GM12892 (cell line): ENCODE measurements around the gene CDH23.

Source experiments
- DNase-seq: peaks from one replicate; pipeline ENCODE4 v3.0.0; 2011; ENCODE audit not compliant: insufficient read length
- FAIRE-seq: peaks from 2 replicates; lab custom pipeline; 2011; peaks lifted over from hg19 to GRCh38; lab: Jason Lieb, UNC
- POLR2A ChIP-seq: IDR thresholded peaks from 2 replicates; pipeline ENCODE4 v1.6.1; 2011; ENCODE audit warnings: low read depth, low read length, control low read depth
- POLR2AphosphoS5 ChIP-seq: IDR thresholded peaks from 2 replicates; pipeline ENCODE4 v1.6.1; 2011; ENCODE audit warnings: low read depth, low read length, control low read depth
- TAF1 ChIP-seq: IDR thresholded peaks from 2 replicates; pipeline ENCODE4 v1.6.1; 2011; ENCODE audit warnings: low read depth, mild to moderate bottlenecking, control low read depth, low read length, borderline replicate concordance

The CDH23 gene

DNA sequence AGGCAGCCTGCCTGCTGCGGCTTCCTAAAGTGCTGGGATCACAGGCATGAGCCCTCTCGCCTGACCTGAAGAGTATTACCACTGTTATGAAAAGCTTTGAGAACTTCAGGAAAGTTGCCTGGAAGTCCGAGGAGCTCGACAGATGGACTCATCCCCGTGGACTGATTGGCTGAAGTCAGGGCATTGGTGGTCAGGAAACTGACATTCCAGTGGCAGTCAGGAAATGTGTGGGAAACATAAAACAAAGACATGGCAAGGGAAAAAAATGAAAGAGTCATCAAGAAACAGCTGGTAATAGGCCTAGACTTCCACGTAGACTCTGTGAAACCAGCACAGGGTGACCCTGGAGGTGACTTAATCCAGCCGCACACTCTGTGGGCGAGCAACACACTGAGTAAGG lies 123.3 kb downstream of the CDH23 start:
- DNase-seq (no peak), FAIRE-seq (no peak)
- TF ChIP-seq POLR2AphosphoS5 (no peak), TAF1 (no peak), POLR2A (no peak)

GRCh38 chr10:71521504-71522441 lies 125.1 kb downstream of the CDH23 start:
- TF ChIP-seq POLR2A (no peak), TAF1 (no peak), POLR2AphosphoS5 (no peak)
- DNase-seq (no peak), FAIRE-seq (no peak)

- FAIRE-seq (no peak), DNase-seq (no peak)
- TF ChIP-seq TAF1 (no peak), POLR2AphosphoS5 (no peak)
Measured at GRCh38 chr10:71522442-71523144, 125.9 kb downstream of the CDH23 start.

DNA sequence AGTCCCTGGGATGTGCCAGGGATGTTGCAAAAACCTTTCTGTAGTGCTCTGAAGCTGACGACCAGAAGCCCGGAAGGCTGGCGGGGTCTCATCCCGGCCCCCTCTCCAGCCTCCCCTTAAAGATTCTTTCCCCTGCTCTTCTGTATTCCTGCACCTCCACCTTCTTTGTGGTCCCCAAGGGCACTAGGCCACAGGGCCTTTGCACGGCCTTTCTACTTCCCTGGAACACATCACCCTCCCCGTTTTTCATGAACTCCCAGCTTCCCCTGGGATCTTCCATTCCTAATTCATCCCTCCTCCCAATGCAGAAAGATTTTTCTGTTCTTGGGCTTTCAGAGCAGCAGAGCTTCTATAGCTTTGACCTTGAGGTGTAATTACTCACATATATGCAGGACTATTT lies 127.0 kb downstream of the CDH23 start:
- FAIRE-seq = no peak
- no peak for DNase-seq
- TF ChIP-seq TAF1 (no peak), POLR2AphosphoS5 (no peak), POLR2A (no peak)

GRCh38 chr10:71525092-71525491 lies 128.4 kb downstream of the CDH23 start:
- FAIRE-seq = no peak
- no peak for DNase-seq
- no peak for TF ChIP-seq TAF1
- TF ChIP-seq POLR2A = no peak
- TF ChIP-seq POLR2AphosphoS5 = no peak

GRCh38 chr10:71525721-71526120 lies 129.0 kb downstream of the CDH23 start:
- TF ChIP-seq POLR2AphosphoS5 (no peak), TAF1 (no peak)
- FAIRE-seq (no peak), DNase-seq (no peak)

GRCh38 chr10:71526653-71527052 lies 129.9 kb downstream of the CDH23 start:
- no peak for DNase-seq
- FAIRE-seq = no peak
- TF ChIP-seq TAF1 = no peak
- no peak for TF ChIP-seq POLR2AphosphoS5
- TF ChIP-seq POLR2A = no peak

GRCh38 chr10:71527135-71527534 lies 130.4 kb downstream of the CDH23 start:
- DNase-seq (no peak), FAIRE-seq (no peak)
- TF ChIP-seq TAF1 (no peak), POLR2AphosphoS5 (no peak), POLR2A (no peak)

DNA sequence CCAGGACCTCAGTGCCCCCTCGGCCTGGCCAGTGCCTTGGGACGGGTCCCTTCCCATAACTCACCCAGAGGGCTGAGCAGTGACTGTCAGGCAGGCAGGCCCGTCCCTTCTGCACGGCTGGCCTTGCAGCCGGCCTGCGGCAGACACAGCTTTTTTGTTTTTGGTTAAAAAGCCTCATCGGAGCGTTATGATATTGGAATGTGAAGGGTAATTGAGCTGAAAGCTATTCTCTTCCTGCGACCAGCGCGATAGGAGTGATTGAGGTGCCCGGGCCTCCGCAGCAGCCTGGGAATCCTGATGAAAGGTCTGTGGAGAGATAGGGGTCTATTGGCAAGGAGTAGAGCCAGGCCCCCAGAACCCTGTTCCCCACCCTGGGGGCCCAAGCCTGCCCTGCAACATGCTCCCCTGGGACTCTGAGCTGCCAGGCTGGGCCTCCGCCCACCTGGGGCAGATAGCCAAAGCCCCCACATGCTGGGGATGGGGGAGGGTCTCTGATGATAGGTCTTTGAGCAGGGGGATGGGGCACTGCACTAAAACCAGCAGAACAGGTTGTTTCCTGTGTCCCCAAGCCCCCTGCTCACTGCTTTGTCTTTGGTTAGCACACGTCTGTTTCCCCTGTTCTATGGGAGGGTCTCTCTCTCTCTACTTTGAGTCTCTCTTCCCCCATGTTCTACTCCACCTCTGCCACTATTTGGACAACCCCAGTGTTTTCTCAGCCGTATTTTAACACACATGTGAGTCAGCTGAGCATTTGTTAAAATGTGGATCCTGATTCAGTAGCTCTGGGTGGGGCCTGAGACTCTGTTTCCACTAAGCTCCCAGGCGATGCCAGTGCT lies 131.9 kb downstream of the CDH23 start:
- FAIRE-seq (no peak), DNase-seq (no peak)
- TF ChIP-seq POLR2A = no peak

DNA sequence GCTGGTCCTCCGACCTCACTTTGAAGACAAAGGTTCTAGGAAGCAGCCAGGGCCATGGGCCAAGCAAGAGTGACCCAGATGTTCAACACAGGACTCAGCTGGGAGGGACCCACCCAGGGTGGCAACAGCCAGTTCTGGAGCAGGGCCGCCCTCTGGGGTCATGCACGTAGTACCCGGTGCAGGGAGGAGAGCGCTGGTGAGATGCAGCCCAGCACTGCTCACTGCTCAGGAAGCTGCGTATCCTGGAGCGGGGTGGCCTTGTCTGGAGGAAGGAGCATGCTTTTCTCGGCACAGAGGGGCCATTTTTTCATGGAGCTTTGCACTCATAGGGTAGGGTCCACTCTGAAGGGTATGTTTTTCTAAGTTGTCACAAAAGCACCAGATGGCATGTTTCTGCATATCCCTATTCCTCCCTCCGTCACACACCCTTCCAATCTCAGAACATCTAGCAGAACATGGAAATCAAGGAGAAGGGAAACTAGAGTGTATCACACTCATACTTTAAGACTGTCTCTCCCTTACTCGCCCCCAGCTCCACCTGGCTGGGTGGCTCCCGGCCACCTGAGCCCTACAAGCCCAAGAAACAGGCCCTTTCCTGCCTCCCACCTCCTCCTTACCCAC lies 132.6 kb downstream of the CDH23 start:
- no peak for TF ChIP-seq POLR2A
- no peak for TF ChIP-seq TAF1
- TF ChIP-seq POLR2AphosphoS5 = no peak
- DNase-seq (no peak), FAIRE-seq (no peak)

GRCh38 chr10:71530781-71531180 lies 134.1 kb downstream of the CDH23 start:
- TF ChIP-seq POLR2AphosphoS5 (no peak), TAF1 (no peak), POLR2A (no peak)
- no peak for FAIRE-seq
- DNase-seq = no peak
